OCI-LY1 (cell line): ENCODE measurements around the gene NSRP1.

ENCODE experiments used
- H2AFZ ChIP-seq: fragments of 200-600 bp; sonication (generic), shearing (Covaris generic); 2 replicates; pipeline ENCODE4 v1.6.0; 2014; ENCODE audit warnings: antibody characterized with exemption, mild to moderate bottlenecking, low read length
- H3F3A ChIP-seq: fragments of 200-600 bp; sonication (generic), shearing (Covaris generic); 2 replicates; pipeline ENCODE4 v1.6.0; 2014; ENCODE audit warnings: mild to moderate bottlenecking, antibody characterized with exemption, low read length, moderate library complexity; ENCODE audit not compliant: insufficient read depth
- H3K27ac ChIP-seq: fragments of 200-600 bp; sonication (generic); 2 replicates; pipeline ENCODE4 v1.5.1; 2014; ENCODE audit warnings: low read length, mixed run types, mild to moderate bottlenecking, low read depth; ENCODE audit not compliant: poor library complexity, severe bottlenecking
- H3K27me3 ChIP-seq: fragments of 200-600 bp; sonication (generic); 2 replicates; pipeline ENCODE4 v1.6.0; 2014; ENCODE audit warnings: antibody characterized with exemption, mild to moderate bottlenecking, low read length, moderate library complexity; ENCODE audit not compliant: insufficient read depth
- H3K36me3 ChIP-seq: fragments of 200-600 bp; sonication (generic); 2 replicates; pipeline ENCODE4 v1.6.1; 2014; ENCODE audit warnings: mild to moderate bottlenecking, antibody characterized with exemption, low read length, moderate library complexity, mixed read lengths; ENCODE audit not compliant: insufficient read depth
- H3K4me1 ChIP-seq: fragments of 200-600 bp; sonication (generic); 2 replicates; pipeline ENCODE4 v1.5.1; 2014; ENCODE audit warnings: mild to moderate bottlenecking, low read length, moderate library complexity; ENCODE audit not compliant: insufficient read depth, severe bottlenecking
- H3K4me2 ChIP-seq: fragments of 200-600 bp; sonication (generic), shearing (Covaris generic); 2 replicates; pipeline ENCODE4 v1.6.1; 2014; ENCODE audit warnings: low read length
- H3K4me3 ChIP-seq: fragments of 200-600 bp; sonication (generic); 2 replicates; pipeline ENCODE4 v1.5.1; 2014; ENCODE audit warnings: low read length, low read depth, mild to moderate bottlenecking, mixed read lengths; ENCODE audit not compliant: poor library complexity, severe bottlenecking
- H3K79me2 ChIP-seq: fragments of 200-600 bp; shearing (Covaris generic); 2 replicates; pipeline ENCODE4 v1.6.1; 2016; ENCODE audit warnings: mixed run types, low read length, mixed read lengths; ENCODE audit not compliant: insufficient read depth
- H3K9ac ChIP-seq: fragments of 200-600 bp; sonication (generic), shearing (Covaris generic); 2 replicates; pipeline ENCODE4 v1.6.1; 2014; ENCODE audit warnings: mild to moderate bottlenecking, low read length, mixed read lengths
- H3K9me2 ChIP-seq: fragments of 200-600 bp; sonication (generic), shearing (Covaris generic); 2 replicates; pipeline ENCODE4 v1.6.1; 2014; ENCODE audit warnings: low read depth, mild to moderate bottlenecking, low read length, mixed read lengths
- H3K9me3 ChIP-seq: fragments of 200-600 bp; shearing (Covaris generic); 2 replicates; pipeline ENCODE4 v1.6.1; 2014; ENCODE audit warnings: low read length, mixed read lengths
- H4K20me1 ChIP-seq: fragments of 200-600 bp; sonication (generic), shearing (Covaris generic); 2 replicates; pipeline ENCODE4 v1.6.0; 2016; ENCODE audit warnings: mild to moderate bottlenecking, low read length; ENCODE audit not compliant: insufficient read depth
- CTCF ChIP-seq: fragments of 200-600 bp; sonication (generic), shearing (Covaris generic); IDR thresholded peaks from 2 replicates; pipeline ENCODE4 v1.5.1; 2017; ENCODE audit warnings: mild to moderate bottlenecking, antibody characterized with exemption, low read length, moderate library complexity, mixed read lengths
- EZH2 ChIP-seq: fragments of 200-600 bp; sonication (generic), shearing (Covaris generic); IDR thresholded peaks from 2 replicates; pipeline ENCODE4 v1.8.0; 2017; ENCODE audit warnings: borderline replicate concordance, mixed run types, mild to moderate bottlenecking, antibody characterized with exemption, low read length, moderate library complexity, mixed read lengths

Gene NSRP1

DNA sequence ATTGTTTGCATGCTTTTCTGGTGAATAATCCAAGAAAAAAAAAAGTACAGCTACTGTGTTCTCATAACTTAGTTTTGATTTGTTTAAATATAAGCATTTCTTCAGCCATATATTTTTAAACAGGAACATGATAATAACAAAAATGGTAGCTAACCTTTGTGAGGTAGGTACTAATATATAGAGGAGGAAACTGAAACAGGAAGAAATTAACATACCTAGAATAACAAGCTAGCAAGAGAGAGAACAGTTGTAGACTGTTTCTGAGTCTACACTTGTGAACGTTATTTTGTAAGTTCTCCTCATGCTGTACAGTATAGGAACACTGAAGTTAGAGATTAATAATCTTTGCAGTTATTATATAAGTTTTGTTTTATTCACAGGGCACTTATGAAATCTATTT, 49.3 kb downstream of the NSRP1 start:
- no peaks in the 10 kb centered on the region for H3F3A ChIP-seq
- H3K79me2 ChIP-seq: peaks cover 16% of the 10 kb centered on the region
- no peak overlapping the region for H2AFZ ChIP-seq
- H3K9ac ChIP-seq: no peak overlapping the region
- H3K9me2 ChIP-seq: no peaks in the 10 kb centered on the region
- H3K27ac ChIP-seq: no peak overlapping the region
- TF ChIP-seq CTCF: no peak
- TF ChIP-seq EZH2: no peak
- no peaks in the 10 kb centered on the region for H4K20me1 ChIP-seq
- peaks cover 2% of the 10 kb centered on the region; the same call in 1 of the 2 replicates for H3K9me3 ChIP-seq
- peaks cover 16% of the 10 kb centered on the region for H3K4me1 ChIP-seq
- no peaks in the 10 kb centered on the region for H3K27me3 ChIP-seq
- H3K4me2 ChIP-seq: no peak overlapping the region
- H3K4me3 ChIP-seq: no peak overlapping the region
- peaks cover 55% of the 10 kb centered on the region for H3K36me3 ChIP-seq

DNA sequence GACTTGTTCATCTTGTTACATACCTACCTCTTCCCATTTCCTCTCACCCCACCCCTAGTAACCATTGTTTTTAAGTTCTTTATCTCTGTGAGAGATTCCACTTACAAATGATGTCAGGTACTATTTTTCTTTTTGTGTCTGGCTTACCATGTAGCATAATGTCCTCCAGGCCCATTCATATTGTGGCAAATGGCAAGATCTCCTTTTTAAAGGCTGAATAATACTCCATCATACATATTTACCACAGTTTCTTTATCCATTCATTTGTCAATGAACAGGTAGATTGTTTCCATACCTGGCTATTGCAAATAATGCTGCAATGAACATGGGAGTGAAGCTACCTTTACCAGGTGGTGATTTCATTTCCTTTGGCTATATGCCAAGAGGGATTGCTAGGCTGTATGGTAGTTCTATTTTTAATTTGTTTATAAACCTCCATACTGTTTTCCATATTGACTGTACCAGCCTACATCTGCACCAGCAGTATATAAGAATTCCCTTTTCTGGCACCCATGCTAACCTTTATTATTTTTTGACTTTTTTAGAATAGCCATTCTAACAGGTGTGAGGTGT, 53.9 kb downstream of the NSRP1 start:
- H3K36me3 ChIP-seq: peaks cover 50% of the 10 kb centered on the region
- no peaks in the 10 kb centered on the region for H3K27me3 ChIP-seq
- no peak overlapping the region for H3K4me3 ChIP-seq
- no peaks in the 10 kb centered on the region for H3F3A ChIP-seq
- no peaks in the 10 kb centered on the region for H4K20me1 ChIP-seq
- no peak overlapping the region for H3K4me2 ChIP-seq
- no peaks in the 10 kb centered on the region for H3K9me2 ChIP-seq
- no peaks in the 10 kb centered on the region for H3K79me2 ChIP-seq
- no peaks in the 10 kb centered on the region for H3K9me3 ChIP-seq
- no peak overlapping the region for H3K27ac ChIP-seq
- TF ChIP-seq EZH2 (no peak), CTCF (no peak)
- peaks cover 4% of the 10 kb centered on the region for H3K4me1 ChIP-seq
- no peak overlapping the region for H3K9ac ChIP-seq
- no peak overlapping the region for H2AFZ ChIP-seq

DNA sequence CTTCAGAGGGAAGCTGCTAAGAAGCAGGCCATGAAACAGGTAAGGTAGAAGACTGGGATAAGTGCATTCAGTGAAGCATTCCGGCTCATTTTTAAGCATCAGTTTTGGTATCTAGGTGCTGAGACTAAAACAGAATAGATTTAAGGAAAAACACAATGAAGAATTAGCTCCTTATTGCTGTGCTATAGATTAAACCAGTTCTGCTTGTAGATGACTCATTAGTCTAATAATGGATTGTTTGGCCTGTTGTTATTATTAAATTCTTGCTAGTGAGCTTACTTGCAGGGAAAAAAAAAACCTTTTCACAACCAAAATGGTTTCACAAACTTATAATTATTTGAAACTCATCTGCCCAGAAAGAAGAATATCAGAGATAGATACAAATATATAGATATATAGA, 55.9 kb downstream of the NSRP1 start:
- H3K4me3 ChIP-seq: no peak overlapping the region
- H3F3A ChIP-seq: no peaks in the 10 kb centered on the region
- no peak overlapping the region for H3K9ac ChIP-seq
- no peaks in the 10 kb centered on the region for H3K9me2 ChIP-seq
- no peak overlapping the region for H2AFZ ChIP-seq
- H3K79me2 ChIP-seq: no peaks in the 10 kb centered on the region
- no peaks in the 10 kb centered on the region for H3K27me3 ChIP-seq
- H3K27ac ChIP-seq: no peak overlapping the region
- peaks cover 59% of the 10 kb centered on the region for H3K36me3 ChIP-seq
- no peaks in the 10 kb centered on the region for H3K4me1 ChIP-seq
- no peak overlapping the region for H3K4me2 ChIP-seq
- H4K20me1 ChIP-seq: no peaks in the 10 kb centered on the region
- no peaks in the 10 kb centered on the region for H3K9me3 ChIP-seq
- no peak for TF ChIP-seq EZH2
- TF ChIP-seq CTCF: no peak
